Osteoblast (primary cell): Measurements from ENCODE around the gene CBX4. TPM values are rescaled to one million over a fixed set of nuclear protein-coding genes. Genes with fewer than 3 reads are reported as not detected.

ENCODE experiments used
- DNase-seq: peaks from one replicate; pipeline ENCODE4 v3.0.0; 2011; ENCODE audit warnings: low spot score, mixed read lengths; ENCODE audit not compliant: insufficient read length; ENCODE audit errors: missing footprints
- H2AFZ ChIP-seq: 2 replicates; pipeline ENCODE4 v1.6.0; 2011; ENCODE audit warnings: mild to moderate bottlenecking, low read length
- H3K27ac ChIP-seq: 2 replicates; pipeline ENCODE4 v1.5.1; 2011; ENCODE audit warnings: mild to moderate bottlenecking, low read depth, low read length, moderate library complexity
- H3K27me3 ChIP-seq: 2 replicates; pipeline ENCODE4 v1.6.0; 2012; ENCODE audit warnings: mild to moderate bottlenecking, control low read depth, inconsistent platforms, low read length, moderate library complexity; ENCODE audit not compliant: insufficient read depth
- H3K36me3 ChIP-seq: 2 replicates; pipeline ENCODE4 v1.5.1; 2011; ENCODE audit warnings: mild to moderate bottlenecking, low read length, control low read depth, moderate library complexity; ENCODE audit not compliant: insufficient read depth
- H3K4me1 ChIP-seq: 2 replicates; pipeline ENCODE4 v1.5.1; 2011; ENCODE audit warnings: mild to moderate bottlenecking, low read length, control low read depth, moderate library complexity; ENCODE audit not compliant: insufficient read depth
- H3K4me2 ChIP-seq: 2 replicates; pipeline ENCODE4 v1.6.0; 2011; ENCODE audit warnings: mild to moderate bottlenecking, low read length; ENCODE audit not compliant: insufficient read depth
- H3K4me3 ChIP-seq: fragments of 200-600 bp; sonication (generic); 3 replicates; pipeline ENCODE4 v1.5.1; 2012; ENCODE audit warnings: mild to moderate bottlenecking, low read length, inconsistent platforms; ENCODE audit not compliant: insufficient read depth
- H3K79me2 ChIP-seq: 2 replicates; pipeline ENCODE4 v1.6.0; 2012; ENCODE audit warnings: mild to moderate bottlenecking, low read length, control low read depth, inconsistent platforms; ENCODE audit not compliant: insufficient read depth
- H3K9me3 ChIP-seq: 2 replicates; pipeline ENCODE4 v1.5.1; 2011; ENCODE audit warnings: low read depth, low read length, control low read depth
- H4K20me1 ChIP-seq: 2 replicates; pipeline ENCODE4 v1.6.0; 2012; ENCODE audit warnings: mild to moderate bottlenecking, low read length, control low read depth; ENCODE audit not compliant: insufficient read depth
- total RNA-seq: library from RNA; depleted of rRNA; stranded (reverse); fragments of >200 nt; gene quantifications from 2 replicates; pipeline ENCODE4 v1.2.3, GENCODE V29; 2012
- TF ChIP-seq, protein P1 (sequence below): IDR thresholded peaks from 2 replicates; pipeline ENCODE4 v1.5.1; 2011; ENCODE audit warnings: mild to moderate bottlenecking, low read depth, low read length, moderate library complexity; ENCODE audit errors: extremely low read depth

The CBX4 gene
- total RNA-seq, 1 donor = 22.1 TPM

DNA sequence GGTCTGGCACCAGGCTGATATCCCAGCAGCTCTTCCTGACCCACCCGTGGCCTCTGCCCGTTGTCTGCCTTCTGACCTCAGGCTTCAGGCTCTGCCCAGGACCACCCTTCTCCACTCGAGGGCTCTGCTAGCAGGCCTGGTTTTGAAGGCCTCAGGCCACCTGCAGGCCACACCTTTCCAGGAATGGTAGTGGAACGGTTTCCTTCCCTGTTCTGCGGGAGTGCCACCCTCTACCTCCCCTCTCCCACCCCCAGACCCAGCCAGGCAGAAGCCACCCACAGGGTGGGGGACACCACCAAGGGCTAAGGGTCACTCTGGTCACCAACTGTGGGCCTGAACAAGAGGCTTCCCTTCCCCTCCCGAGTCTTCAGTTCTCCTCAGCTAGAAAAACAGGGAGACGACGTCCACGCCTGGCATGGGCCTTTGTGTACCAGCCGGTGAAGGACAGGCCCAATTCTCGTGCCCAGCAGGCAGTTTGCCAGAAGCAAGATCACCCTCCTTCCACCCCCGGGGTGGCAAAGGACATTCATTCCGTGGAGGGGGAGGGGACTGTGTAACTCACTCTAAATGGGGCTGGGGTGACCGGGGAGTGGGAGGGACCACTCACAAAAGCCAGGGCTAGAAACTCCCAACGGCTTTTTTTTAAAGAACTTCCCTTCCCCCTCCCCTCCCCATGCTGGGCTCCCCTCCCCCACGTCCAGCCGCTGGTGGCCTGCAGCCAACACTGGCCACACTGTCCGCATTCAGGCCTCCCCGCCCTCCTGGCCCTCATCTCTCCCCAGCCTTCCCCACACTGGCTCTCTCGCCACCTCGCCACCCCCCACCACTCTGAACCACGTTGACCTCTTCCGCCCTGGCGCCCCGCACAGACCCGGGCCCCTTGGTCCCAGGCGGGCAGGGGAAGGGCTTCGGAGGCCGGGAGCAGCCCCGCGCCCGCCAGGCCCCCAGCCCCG, 7.7 kb downstream of the CBX4 start:
- Histone ChIP-seq H3K27me3 (no peaks in the 10 kb centered on the region), H3K36me3 (peaks cover 14% of the 10 kb centered on the region), H2AFZ (no peak overlapping the region), H3K4me2 (peak overlapping the region; percentile 68), H3K79me2 (peaks cover 12% of the 10 kb centered on the region), H3K4me3 (peak overlapping the region; percentile 63), H4K20me1 (peaks cover 13% of the 10 kb centered on the region), H3K4me1 (peaks cover 11% of the 10 kb centered on the region), H3K27ac (no peak overlapping the region), H3K9me3 (no peaks in the 10 kb centered on the region)
- peak; percentile 97 for DNase-seq
- TF ChIP-seq, protein P1, sequence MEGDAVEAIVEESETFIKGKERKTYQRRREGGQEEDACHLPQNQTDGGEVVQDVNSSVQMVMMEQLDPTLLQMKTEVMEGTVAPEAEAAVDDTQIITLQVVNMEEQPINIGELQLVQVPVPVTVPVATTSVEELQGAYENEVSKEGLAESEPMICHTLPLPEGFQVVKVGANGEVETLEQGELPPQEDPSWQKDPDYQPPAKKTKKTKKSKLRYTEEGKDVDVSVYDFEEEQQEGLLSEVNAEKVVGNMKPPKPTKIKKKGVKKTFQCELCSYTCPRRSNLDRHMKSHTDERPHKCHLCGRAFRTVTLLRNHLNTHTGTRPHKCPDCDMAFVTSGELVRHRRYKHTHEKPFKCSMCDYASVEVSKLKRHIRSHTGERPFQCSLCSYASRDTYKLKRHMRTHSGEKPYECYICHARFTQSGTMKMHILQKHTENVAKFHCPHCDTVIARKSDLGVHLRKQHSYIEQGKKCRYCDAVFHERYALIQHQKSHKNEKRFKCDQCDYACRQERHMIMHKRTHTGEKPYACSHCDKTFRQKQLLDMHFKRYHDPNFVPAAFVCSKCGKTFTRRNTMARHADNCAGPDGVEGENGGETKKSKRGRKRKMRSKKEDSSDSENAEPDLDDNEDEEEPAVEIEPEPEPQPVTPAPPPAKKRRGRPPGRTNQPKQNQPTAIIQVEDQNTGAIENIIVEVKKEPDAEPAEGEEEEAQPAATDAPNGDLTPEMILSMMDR = no peak

DNA sequence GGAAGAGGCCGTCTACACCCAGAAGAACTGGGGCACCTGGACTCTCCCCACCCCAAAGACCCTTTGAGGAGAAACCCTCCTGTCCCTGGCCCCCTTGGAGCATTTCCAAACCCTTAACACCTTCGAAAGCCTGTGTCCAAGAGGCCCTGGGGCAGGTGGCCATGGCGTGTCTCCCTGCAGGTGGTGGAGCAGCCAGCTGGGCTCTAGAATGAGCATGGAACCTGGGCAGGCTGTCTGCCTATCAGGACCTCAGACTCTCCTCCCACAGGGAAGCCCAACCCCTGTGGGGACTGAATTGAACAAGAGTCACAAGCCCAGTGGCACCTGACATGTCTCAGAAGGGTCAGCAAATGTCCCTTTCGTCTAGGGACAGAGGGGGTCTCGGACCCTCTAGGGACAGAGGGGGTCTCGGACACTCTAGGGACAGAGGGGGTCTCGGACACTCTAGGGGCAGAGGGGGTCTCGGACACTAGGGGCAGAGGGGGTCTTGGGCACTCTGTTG, 8.4 kb downstream of the CBX4 start:
- no peak overlapping the region for H3K4me3 ChIP-seq
- peaks cover 6% of the 10 kb centered on the region for H4K20me1 ChIP-seq
- H3K9me3 ChIP-seq = no peaks in the 10 kb centered on the region
- peak; percentile 91 for DNase-seq
- no peak overlapping the region for H2AFZ ChIP-seq
- H3K79me2 ChIP-seq = peaks cover 5% of the 10 kb centered on the region
- H3K27me3 ChIP-seq = no peaks in the 10 kb centered on the region
- TF ChIP-seq, protein P1 = no peak
- H3K36me3 ChIP-seq = peaks cover 14% of the 10 kb centered on the region
- H3K4me1 ChIP-seq = peaks cover 6% of the 10 kb centered on the region
- H3K27ac ChIP-seq = no peak overlapping the region
- no peak overlapping the region for H3K4me2 ChIP-seq

DNA sequence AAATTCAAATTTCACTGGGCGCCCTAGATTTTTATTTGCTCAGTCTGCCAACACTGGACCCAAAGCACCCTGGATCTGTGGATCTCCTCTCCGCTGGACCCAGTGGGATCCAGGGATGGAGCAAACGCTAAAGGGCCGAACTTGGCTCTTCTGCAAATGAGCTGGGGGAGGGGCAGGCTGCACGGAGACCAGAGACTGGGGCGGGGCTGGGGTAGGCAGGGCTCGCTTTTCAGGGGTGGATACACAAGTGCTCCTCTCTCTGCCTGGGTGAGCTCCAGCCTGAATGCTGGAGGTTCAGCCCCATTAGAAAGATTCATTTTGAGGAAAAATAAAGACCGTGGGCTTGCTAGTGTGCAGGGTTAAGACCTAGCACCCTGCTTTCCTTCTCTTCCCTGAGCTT, 8.9 kb downstream of the CBX4 start:
- no peak overlapping the region for H3K4me2 ChIP-seq
- no peak overlapping the region for H3K27ac ChIP-seq
- TF ChIP-seq, protein P1 = no peak
- H3K27me3 ChIP-seq = no peaks in the 10 kb centered on the region
- peaks cover 12% of the 10 kb centered on the region for H3K36me3 ChIP-seq
- H3K4me3 ChIP-seq = no peak overlapping the region
- H3K9me3 ChIP-seq = no peaks in the 10 kb centered on the region
- H3K79me2 ChIP-seq = peaks cover 3% of the 10 kb centered on the region
- peaks cover 6% of the 10 kb centered on the region for H3K4me1 ChIP-seq
- peaks cover 5% of the 10 kb centered on the region for H4K20me1 ChIP-seq
- H2AFZ ChIP-seq = no peak overlapping the region
- no peak for DNase-seq

DNA sequence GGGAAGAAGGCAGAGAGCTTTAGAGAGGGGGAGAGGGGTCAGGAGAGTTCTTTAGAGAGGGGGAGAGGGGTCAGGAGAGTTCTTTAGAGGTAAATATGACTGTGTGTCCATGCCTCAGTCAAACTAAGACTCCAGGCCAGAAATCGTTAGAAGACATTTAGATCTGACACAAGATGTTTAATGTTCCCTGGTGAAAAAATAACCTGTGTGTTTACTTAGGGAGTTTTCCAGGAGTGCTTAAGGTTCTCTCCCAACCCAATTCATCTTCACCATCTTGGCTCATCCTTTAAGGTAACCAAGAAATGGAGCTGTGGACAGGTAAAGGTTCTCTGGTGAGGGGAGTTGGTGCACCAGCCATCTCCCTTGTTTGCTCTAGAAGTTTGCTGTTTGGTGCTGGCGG, 9.8 kb downstream of the CBX4 start:
- H3K79me2 ChIP-seq = no peaks in the 10 kb centered on the region
- no peak for DNase-seq
- no peak overlapping the region for H3K4me3 ChIP-seq
- peaks cover 5% of the 10 kb centered on the region for H3K36me3 ChIP-seq
- no peak overlapping the region for H3K27ac ChIP-seq
- no peaks in the 10 kb centered on the region for H3K27me3 ChIP-seq
- H2AFZ ChIP-seq = no peak overlapping the region
- TF ChIP-seq, protein P1 = no peak
- H3K4me2 ChIP-seq = no peak overlapping the region
- H3K9me3 ChIP-seq = no peaks in the 10 kb centered on the region
- peaks cover 6% of the 10 kb centered on the region for H3K4me1 ChIP-seq
- no peaks in the 10 kb centered on the region for H4K20me1 ChIP-seq
